ENCODE results near the gene CFAP74.

CFAP74 gene

GRCh38 chr1:1987142-1987510, 16.5 kb downstream of the CFAP74 start:
- ChIA-PET POLR2A (interaction anchor here (0.5 kb wide), 1 partner anchor 20 kb away, joined by 6 read pairs; no protein-coding TSS in a partner anchor), CTCF (interaction anchor here (1.0 to 1.8 kb wide), 2 partner anchors 26 to 187 kb away, joined by 3 to 4 read pairs; no protein-coding TSS in a partner anchor)
- TF ChIP-seq PBX3 (CRISPR knock-in tag; IDR thresholded peaks at IDR 0.05), result no peak
- TF ChIP-seq ZNF394 (tag by site-specific recombination; IDR thresholded peaks at IDR 0.05; ENCODE audit: borderline replicate concordance), result no peak
- TF ChIP-seq ZNF133 (tag by site-specific recombination; IDR thresholded peaks at IDR 0.05), result no peak
- TF ChIP-seq ZNF214 (tag by site-specific recombination; IDR thresholded peaks at IDR 0.05; ENCODE audit: borderline replicate concordance), result no peak
- TF ChIP-seq, protein P1, sequence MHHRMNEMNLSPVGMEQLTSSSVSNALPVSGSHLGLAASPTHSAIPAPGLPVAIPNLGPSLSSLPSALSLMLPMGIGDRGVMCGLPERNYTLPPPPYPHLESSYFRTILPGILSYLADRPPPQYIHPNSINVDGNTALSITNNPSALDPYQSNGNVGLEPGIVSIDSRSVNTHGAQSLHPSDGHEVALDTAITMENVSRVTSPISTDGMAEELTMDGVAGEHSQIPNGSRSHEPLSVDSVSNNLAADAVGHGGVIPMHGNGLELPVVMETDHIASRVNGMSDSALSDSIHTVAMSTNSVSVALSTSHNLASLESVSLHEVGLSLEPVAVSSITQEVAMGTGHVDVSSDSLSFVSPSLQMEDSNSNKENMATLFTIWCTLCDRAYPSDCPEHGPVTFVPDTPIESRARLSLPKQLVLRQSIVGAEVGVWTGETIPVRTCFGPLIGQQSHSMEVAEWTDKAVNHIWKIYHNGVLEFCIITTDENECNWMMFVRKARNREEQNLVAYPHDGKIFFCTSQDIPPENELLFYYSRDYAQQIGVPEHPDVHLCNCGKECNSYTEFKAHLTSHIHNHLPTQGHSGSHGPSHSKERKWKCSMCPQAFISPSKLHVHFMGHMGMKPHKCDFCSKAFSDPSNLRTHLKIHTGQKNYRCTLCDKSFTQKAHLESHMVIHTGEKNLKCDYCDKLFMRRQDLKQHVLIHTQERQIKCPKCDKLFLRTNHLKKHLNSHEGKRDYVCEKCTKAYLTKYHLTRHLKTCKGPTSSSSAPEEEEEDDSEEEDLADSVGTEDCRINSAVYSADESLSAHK (tag by site-specific recombination; IDR thresholded peaks at IDR 0.05), result no peak
- no peak for TF ChIP-seq CTCF (tag by site-specific recombination; IDR thresholded peaks at IDR 0.05)
- TF ChIP-seq ZNF747 (tag by site-specific recombination; IDR thresholded peaks at IDR 0.05), result no peak
- no peak for TF ChIP-seq ZNF211 (tag by site-specific recombination; IDR thresholded peaks at IDR 0.05; ENCODE audit: low read depth)
- TF ChIP-seq KLF8 (tag by site-specific recombination; IDR thresholded peaks at IDR 0.05), result no peak
- TF ChIP-seq PRDM2 (tag by site-specific recombination; IDR thresholded peaks at IDR 0.05; ENCODE audit: borderline replicate concordance), result no peak
- no peak for TF ChIP-seq ZFP3 (tag by site-specific recombination; IDR thresholded peaks at IDR 0.05; ENCODE audit: low read depth)
- TF ChIP-seq, protein P2, sequence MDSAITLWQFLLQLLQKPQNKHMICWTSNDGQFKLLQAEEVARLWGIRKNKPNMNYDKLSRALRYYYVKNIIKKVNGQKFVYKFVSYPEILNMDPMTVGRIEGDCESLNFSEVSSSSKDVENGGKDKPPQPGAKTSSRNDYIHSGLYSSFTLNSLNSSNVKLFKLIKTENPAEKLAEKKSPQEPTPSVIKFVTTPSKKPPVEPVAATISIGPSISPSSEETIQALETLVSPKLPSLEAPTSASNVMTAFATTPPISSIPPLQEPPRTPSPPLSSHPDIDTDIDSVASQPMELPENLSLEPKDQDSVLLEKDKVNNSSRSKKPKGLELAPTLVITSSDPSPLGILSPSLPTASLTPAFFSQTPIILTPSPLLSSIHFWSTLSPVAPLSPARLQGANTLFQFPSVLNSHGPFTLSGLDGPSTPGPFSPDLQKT (IDR thresholded peaks at IDR 0.05; ENCODE audit: borderline replicate concordance, low read depth, low read length), result no peak
- no peak for TF ChIP-seq ZNF223 (tag by site-specific recombination; IDR thresholded peaks at IDR 0.05)
- TF ChIP-seq ZNF292 (tag by site-specific recombination; IDR thresholded peaks at IDR 0.05; ENCODE audit: borderline replicate concordance, low read depth), result no peak
- TF ChIP-seq IKZF3 (tag by site-specific recombination; IDR thresholded peaks at IDR 0.05), result no peak
- no peak for TF ChIP-seq GLI2 (tag by site-specific recombination; IDR thresholded peaks at IDR 0.05; ENCODE audit: borderline replicate concordance, low read depth)
- no peak for TF ChIP-seq FEZF1 (tag by site-specific recombination; IDR thresholded peaks at IDR 0.05)
- TF ChIP-seq, protein P3, sequence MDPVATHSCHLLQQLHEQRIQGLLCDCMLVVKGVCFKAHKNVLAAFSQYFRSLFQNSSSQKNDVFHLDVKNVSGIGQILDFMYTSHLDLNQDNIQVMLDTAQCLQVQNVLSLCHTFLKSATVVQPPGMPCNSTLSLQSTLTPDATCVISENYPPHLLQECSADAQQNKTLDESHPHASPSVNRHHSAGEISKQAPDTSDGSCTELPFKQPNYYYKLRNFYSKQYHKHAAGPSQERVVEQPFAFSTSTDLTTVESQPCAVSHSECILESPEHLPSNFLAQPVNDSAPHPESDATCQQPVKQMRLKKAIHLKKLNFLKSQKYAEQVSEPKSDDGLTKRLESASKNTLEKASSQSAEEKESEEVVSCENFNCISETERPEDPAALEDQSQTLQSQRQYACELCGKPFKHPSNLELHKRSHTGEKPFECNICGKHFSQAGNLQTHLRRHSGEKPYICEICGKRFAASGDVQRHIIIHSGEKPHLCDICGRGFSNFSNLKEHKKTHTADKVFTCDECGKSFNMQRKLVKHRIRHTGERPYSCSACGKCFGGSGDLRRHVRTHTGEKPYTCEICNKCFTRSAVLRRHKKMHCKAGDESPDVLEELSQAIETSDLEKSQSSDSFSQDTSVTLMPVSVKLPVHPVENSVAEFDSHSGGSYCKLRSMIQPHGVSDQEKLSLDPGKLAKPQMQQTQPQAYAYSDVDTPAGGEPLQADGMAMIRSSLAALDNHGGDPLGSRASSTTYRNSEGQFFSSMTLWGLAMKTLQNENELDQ (tag by site-specific recombination; IDR thresholded peaks at IDR 0.05; ENCODE audit: low read depth), result no peak
- no peak for TF ChIP-seq ZNF221 (tag by site-specific recombination; IDR thresholded peaks at IDR 0.05; ENCODE audit: borderline replicate concordance)
- Histone ChIP-seq H3K36me3 (ENCODE audit: control insufficient read depth in 2 of 2, insufficient read depth in 1 of 2, low read length in 2 of 2) (no peaks in the 10 kb centered on the region), H3K27ac (ENCODE audit: extremely low read depth, low read depth, low read length) (no peak overlapping the region), H3K4me3 (ENCODE audit: low read depth, low read length) (no peak overlapping the region), H3K4me1 (ENCODE audit: control insufficient read depth, insufficient read depth, low read length) (no peaks in the 10 kb centered on the region), H3K9me3 (ENCODE audit: control insufficient read depth, insufficient read depth, low read depth, low read length) (no peaks in the 10 kb centered on the region)
